HCT116 (cell line): ENCODE data around the gene VSTM2L. TPM values are rescaled to one million over a fixed set of nuclear protein-coding genes. Genes with fewer than 3 reads are reported as not detected.

Source experiments
- ATAC-seq: fragments of 200-7000 bp; cut with Tn5 transposase; 2 replicates; pipeline ENCODE4 v1.9.1; 2020; ENCODE audit warnings: mild to moderate bottlenecking, moderate library complexity
- BruUV-seq: library from RNA; stranded (reverse); fragments of 400-500 nt; replicated peaks from 2 replicates; lab custom pipeline; 2021; lab: Mats Ljungman, UMichigan
- CTCF ChIA-PET: fragments of 300-600 bp; sonication (Branson Sonifier 250); formaldehyde crosslinking; loops from one replicate; lab custom pipeline; 2021; ENCODE audit warnings: antibody characterized with exemption; lab: Charles Lee
- POLR2A ChIA-PET: fragments of 300-600, 350-600 bp; sonication (Branson Sonifier 250); formaldehyde crosslinking; loops from one replicate; lab custom pipeline; 2021; ENCODE audit warnings: antibody characterized with exemption; lab: Charles Lee
- RAD21 ChIA-PET, 2 experiments: fragments of 300-600 bp; sonication (Branson Sonifier 250); formaldehyde crosslinking; loops; one replicate each; lab custom pipeline; 2023; ENCODE audit warnings: low total read pairs in 2 of 2; ENCODE audit not compliant: uncharacterized antibody in 2 of 2, unreplicated experiment in 2 of 2, low non-redundant PET in 1 of 2; lab: Charles Lee
- DNase-seq: peaks from one replicate; pipeline ENCODE4 v3.0.0-alpha.2; 2010; ENCODE audit warnings: low read depth, low spot score
- H2AFZ ChIP-seq: fragments of 200-600 bp; shearing (Covaris generic), sonication (generic); 2 replicates; pipeline ENCODE4 v1.6.1; 2017; ENCODE audit warnings: low read depth, mixed run types, mixed read lengths, antibody characterized with exemption, low read length; ENCODE audit not compliant: poor library complexity, severe bottlenecking
- H3K27ac ChIP-seq: 2 replicates; pipeline ENCODE4 v1.5.1; 2012; ENCODE audit warnings: low read depth, low read length
- H3K27me3 ChIP-seq: fragments of 200-600 bp; sonication (generic); 2 replicates; pipeline ENCODE4 v1.6.1; 2016; ENCODE audit warnings: mixed run types, low read length, mixed read lengths; ENCODE audit not compliant: insufficient read depth
- H3K36me3 ChIP-seq, 2 experiments: fragments of 200-500 bp in 1 of 2; fragments of 200-600 bp in 1 of 2; sonication (Bioruptor generic) in 1 of 2; sonication (generic) in 1 of 2; 2 replicates each; pipeline versions ENCODE4 v1.5.1 to v1.6.1; 2014 to 2016; ENCODE audit warnings: low read length in 2 of 2, inconsistent platforms in 1 of 2, mixed read lengths in 1 of 2, mixed run types in 1 of 2; ENCODE audit not compliant: insufficient read depth in 2 of 2, control insufficient read depth in 1 of 2
- H3K4me1 ChIP-seq, 2 experiments: fragments of 200-600 bp in 1 of 2; sonication (generic) in 1 of 2; 2 replicates each; pipeline versions ENCODE4 v1.5.1 to v1.6.1; 2012 to 2017; ENCODE audit warnings: low read length in 2 of 2, inconsistent platforms in 1 of 2, mild to moderate bottlenecking in 1 of 2, mixed read lengths in 1 of 2, mixed run types in 1 of 2, moderate library complexity in 1 of 2; ENCODE audit not compliant: insufficient read depth in 2 of 2, control insufficient read depth in 1 of 2
- H3K4me2 ChIP-seq: fragments of 200-600 bp; sonication (generic); 2 replicates; pipeline ENCODE4 v1.6.1; 2017; ENCODE audit warnings: mixed run types, low read length, mixed read lengths
- H3K4me3 ChIP-seq, 2 experiments: fragments of 200-600 bp in 1 of 2; sonication (generic) in 1 of 2; replicated peaks in 1 of 2; 2 replicates each; pipeline ENCODE4 v1.5.1; 2011 to 2016; ENCODE audit warnings: low read length in 2 of 2, control low read depth in 1 of 2, low read depth in 1 of 2, mild to moderate bottlenecking in 1 of 2, mixed read lengths in 1 of 2, mixed run types in 1 of 2
- H3K79me2 ChIP-seq: fragments of 200-600 bp; sonication (generic); 2 replicates; pipeline ENCODE4 v1.6.1; 2017; ENCODE audit warnings: mild to moderate bottlenecking, mixed run types, low read length, moderate library complexity, mixed read lengths; ENCODE audit not compliant: insufficient read depth
- H3K9ac ChIP-seq: fragments of 200-600 bp; sonication (generic); 2 replicates; pipeline ENCODE4 v1.6.1; 2016; ENCODE audit warnings: low read length, mixed read lengths
- H3K9me2 ChIP-seq: fragments of 200-600 bp; sonication (generic), shearing (Covaris generic); 2 replicates; pipeline ENCODE4 v1.6.1; 2017; ENCODE audit warnings: mixed run types, mild to moderate bottlenecking, moderate library complexity; ENCODE audit not compliant: insufficient read depth
- H3K9me3 ChIP-seq, 2 experiments: fragments of 200-500 bp in 1 of 2; fragments of 200-600 bp in 1 of 2; sonication (Bioruptor generic) in 1 of 2; sonication (generic) in 1 of 2; 2 replicates each; pipeline ENCODE4 v1.6.1; 2014 to 2017; ENCODE audit warnings: low read length in 2 of 2, mixed read lengths in 2 of 2, inconsistent platforms in 1 of 2, low read depth in 1 of 2, mild to moderate bottlenecking in 1 of 2, mixed run types in 1 of 2, moderate library complexity in 1 of 2; ENCODE audit not compliant: control insufficient read depth in 1 of 2, insufficient read depth in 1 of 2
- H4K20me1 ChIP-seq: fragments of 200-600 bp; sonication (generic), shearing (Covaris generic); 2 replicates; pipeline ENCODE4 v1.6.1; 2017; ENCODE audit warnings: mixed run types, mild to moderate bottlenecking, moderate library complexity; ENCODE audit not compliant: insufficient read depth
- CBX3 ChIP-seq: IDR thresholded peaks from 2 replicates; pipeline ENCODE4 v1.6.1; 2012; ENCODE audit warnings: low read depth
- CEBPB ChIP-seq: IDR thresholded peaks from 2 replicates; pipeline ENCODE4 v1.6.1; 2012; ENCODE audit warnings: low read depth
- EGR1 ChIP-seq: IDR thresholded peaks from 2 replicates; pipeline ENCODE4 v1.6.1; 2012; ENCODE audit warnings: low read depth
- ELF1 ChIP-seq: IDR thresholded peaks from 2 replicates; pipeline ENCODE4 v1.6.1; 2012; ENCODE audit warnings: low read depth, borderline replicate concordance
- EZH2 ChIP-seq: fragments of 200-600 bp; sonication (generic); IDR thresholded peaks from 2 replicates; pipeline ENCODE4 v1.6.1; 2017; ENCODE audit warnings: antibody characterized with exemption, mixed run types
- EZH2phosphoT487 ChIP-seq: fragments of 200-600 bp; IDR thresholded peaks from 2 replicates; pipeline ENCODE4 v1.6.1; 2018; ENCODE audit warnings: antibody characterized with exemption, borderline replicate concordance
- FOSL1 ChIP-seq: IDR thresholded peaks from 2 replicates; pipeline ENCODE4 v1.6.1; 2012; ENCODE audit warnings: low read depth
- MAX ChIP-seq: IDR thresholded peaks from 2 replicates; pipeline ENCODE4 v1.6.1; 2012
- POLR2AphosphoS5 ChIP-seq: IDR thresholded peaks from 2 replicates; pipeline ENCODE4 v1.6.1; 2011; ENCODE audit warnings: mild to moderate bottlenecking, low read depth, low read length, moderate library complexity
- RAD21 ChIP-seq: IDR thresholded peaks from 2 replicates; pipeline ENCODE4 v1.6.1; 2012; ENCODE audit warnings: low read depth, mild to moderate bottlenecking
- SRF ChIP-seq: IDR thresholded peaks from 2 replicates; pipeline ENCODE4 v1.6.1; 2012; ENCODE audit warnings: low read depth
- TCF7L2 ChIP-seq: IDR thresholded peaks from 2 replicates; pipeline ENCODE4 v1.7.0; 2011; ENCODE audit warnings: borderline replicate concordance, inconsistent platforms; ENCODE audit not compliant: insufficient read depth, insufficient read length; ENCODE audit errors: extremely low read depth
- YY1 ChIP-seq: IDR thresholded peaks from 2 replicates; pipeline ENCODE4 v1.6.1; 2011; ENCODE audit warnings: low read length, low read depth, moderate library complexity, mild to moderate bottlenecking; ENCODE audit not compliant: insufficient replicate concordance; ENCODE audit errors: extremely low read depth
- ZBTB33 ChIP-seq: IDR thresholded peaks from 2 replicates; pipeline ENCODE4 v1.6.1; 2011; ENCODE audit warnings: mild to moderate bottlenecking, low read length, moderate library complexity; ENCODE audit not compliant: insufficient replicate concordance; ENCODE audit errors: extremely low read depth
- ZFX ChIP-seq: fragments of 450-650 bp; IDR thresholded peaks from 2 replicates; pipeline ENCODE4 v1.6.1; 2017
- ZNF274 ChIP-seq: fragments of 200-500 bp; sonication (Bioruptor generic); IDR thresholded peaks from 2 replicates; pipeline ENCODE4 v1.6.1; 2014; ENCODE audit warnings: mild to moderate bottlenecking, low read depth, low read length, inconsistent platforms
- intact Hi-C: fragments of 100-400 bp; cut with micrococcal nuclease; formaldehyde crosslinking; loops from 2 replicates; pipeline ENCODE4 v1.10.0; 2022
- total RNA-seq: library from RNA; stranded (reverse); gene quantifications from one replicate; pipeline ENCODE4 v1.2.1, GENCODE V29; 2021; ENCODE audit not compliant: unreplicated experiment
- TF ChIP-seq, protein P1 (sequence below), 3 experiments: fragments of 200-600 bp in 1 of 3; sonication (generic) in 1 of 3; IDR thresholded peaks in 2 of 3; conservative IDR thresholded peaks in 1 of 3; 2 replicates each; pipeline ENCODE4 v1.5.1; 2012 to 2017; ENCODE audit warnings: low read depth in 2 of 3, low read length in 2 of 3, antibody characterized with exemption in 1 of 3, borderline replicate concordance in 1 of 3, control low read depth in 1 of 3, mild to moderate bottlenecking in 1 of 3, mixed read lengths in 1 of 3, mixed run types in 1 of 3, moderate library complexity in 1 of 3; ENCODE audit not compliant: insufficient read depth in 1 of 3

VSTM2L gene
- total RNA-seq, 1 experiment from 2014 or later, result 0.69 TPM

GRCh38 chr20:37904008-37904642 lies 1.2 kb downstream of the VSTM2L start (continued):
- no peak for TF ChIP-seq ZBTB33
- TF ChIP-seq CBX3, result no peak
- no peak for TF ChIP-seq FOSL1
- TF ChIP-seq ZFX, result no peak
- TF ChIP-seq POLR2AphosphoS5, result no peak
- no peak for TF ChIP-seq ZNF274
- TF ChIP-seq EGR1, result no peak

DNA sequence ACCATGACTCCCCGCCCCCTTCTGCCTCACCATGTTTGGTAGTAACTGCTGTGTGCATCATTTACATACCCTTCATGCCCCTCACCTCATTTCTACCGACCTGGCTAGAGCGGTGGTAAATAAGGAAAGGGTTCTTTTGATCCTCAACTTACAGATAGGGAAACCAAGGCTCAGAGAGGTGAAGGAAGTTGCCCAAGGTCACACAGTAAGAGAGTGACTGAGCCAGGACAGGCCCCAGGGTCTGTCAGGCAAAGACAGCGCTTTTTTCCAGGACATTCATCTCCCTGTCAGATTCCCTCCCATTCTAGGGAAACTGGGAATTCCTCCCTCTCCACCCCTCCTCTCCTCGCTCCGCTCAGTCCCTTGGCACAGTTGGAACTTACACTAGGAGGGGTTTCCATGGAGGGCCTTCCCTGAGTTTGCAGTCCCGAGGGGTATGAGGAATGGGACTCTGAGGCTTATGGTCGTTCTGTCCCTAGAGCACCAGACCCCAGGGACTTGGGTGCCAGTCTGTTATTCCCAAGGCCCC lies 2.0 kb downstream of the VSTM2L start:
- Histone ChIP-seq H3K79me2 (no peaks in the 10 kb centered on the region), H3K27me3 (peaks cover 7% of the 10 kb centered on the region), H3K9me2 (no peaks in the 10 kb centered on the region), H3K9me3 (no peaks in the 10 kb centered on the region), H2AFZ (no peak overlapping the region), H3K4me3 (no peak overlapping the region), H4K20me1 (no peaks in the 10 kb centered on the region), H3K36me3 (no peaks in the 10 kb centered on the region), H3K4me2 (no peak overlapping the region), H3K4me1 (peaks cover 0 to 2% of the 10 kb centered on the region in 2 experiments; a peak in 2 of 4 replicates), H3K27ac (no peak overlapping the region), H3K9ac (no peak overlapping the region)
- ChIA-PET POLR2A (no interaction called here), RAD21 (no interaction called here), CTCF (no interaction called here)
- DNase-seq (no peak), ATAC-seq (no peak)
- no TSS peak for BruUV-seq
- intact Hi-C loops, result no loop called here
- TF ChIP-seq EZH2, result no peak
- no peak for TF ChIP-seq TCF7L2
- no peak for TF ChIP-seq EZH2phosphoT487
- no peak for TF ChIP-seq ZBTB33
- TF ChIP-seq RAD21, result no peak
- TF ChIP-seq SRF, result no peak
- TF ChIP-seq YY1, result no peak
- TF ChIP-seq MAX, result no peak
- TF ChIP-seq ELF1, result no peak
- TF ChIP-seq, protein P1, sequence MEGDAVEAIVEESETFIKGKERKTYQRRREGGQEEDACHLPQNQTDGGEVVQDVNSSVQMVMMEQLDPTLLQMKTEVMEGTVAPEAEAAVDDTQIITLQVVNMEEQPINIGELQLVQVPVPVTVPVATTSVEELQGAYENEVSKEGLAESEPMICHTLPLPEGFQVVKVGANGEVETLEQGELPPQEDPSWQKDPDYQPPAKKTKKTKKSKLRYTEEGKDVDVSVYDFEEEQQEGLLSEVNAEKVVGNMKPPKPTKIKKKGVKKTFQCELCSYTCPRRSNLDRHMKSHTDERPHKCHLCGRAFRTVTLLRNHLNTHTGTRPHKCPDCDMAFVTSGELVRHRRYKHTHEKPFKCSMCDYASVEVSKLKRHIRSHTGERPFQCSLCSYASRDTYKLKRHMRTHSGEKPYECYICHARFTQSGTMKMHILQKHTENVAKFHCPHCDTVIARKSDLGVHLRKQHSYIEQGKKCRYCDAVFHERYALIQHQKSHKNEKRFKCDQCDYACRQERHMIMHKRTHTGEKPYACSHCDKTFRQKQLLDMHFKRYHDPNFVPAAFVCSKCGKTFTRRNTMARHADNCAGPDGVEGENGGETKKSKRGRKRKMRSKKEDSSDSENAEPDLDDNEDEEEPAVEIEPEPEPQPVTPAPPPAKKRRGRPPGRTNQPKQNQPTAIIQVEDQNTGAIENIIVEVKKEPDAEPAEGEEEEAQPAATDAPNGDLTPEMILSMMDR (IDR thresholded peaks at IDR 0.05 in 2 of 3, conservative IDR thresholded peaks at IDR 0.05 in 1 of 3; ENCODE audit: borderline replicate concordance in 1 of 3, insufficient read depth in 1 of 3, low read depth in 2 of 3, low read length in 2 of 3), result no peak
- TF ChIP-seq ZNF274, result no peak
- no peak for TF ChIP-seq POLR2AphosphoS5
- no peak for TF ChIP-seq CEBPB
